GM21619 (cell line): Measurements from ENCODE around the gene JAML.
A peak's percentile ranks its signal among the peaks of the same experiment; 100 is the strongest.

Source experiments
- ATAC-seq: cut with Tn5 transposase; IDR thresholded peaks from one replicate; pipeline ENCODE4 v1.9.1; 2021; ENCODE audit not compliant: unreplicated experiment

The JAML gene

DNA sequence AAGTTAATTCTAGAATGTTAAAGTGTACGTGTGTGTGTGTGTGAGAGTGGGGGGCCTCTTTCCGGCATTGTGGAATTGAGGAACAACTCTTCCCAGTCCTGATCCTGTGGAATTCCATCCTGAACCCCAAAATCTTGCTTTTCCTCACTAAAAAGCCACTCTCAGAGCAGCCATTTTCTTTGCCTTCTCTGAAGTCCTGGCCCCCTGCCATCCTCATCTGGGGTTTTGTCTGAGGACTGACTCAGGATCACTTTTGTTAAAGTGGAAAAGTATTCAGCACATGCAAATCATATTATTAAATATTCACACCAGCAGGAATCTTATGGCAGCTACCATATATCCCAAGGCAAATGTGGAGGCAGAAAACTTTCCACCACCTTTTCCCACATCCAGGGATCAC, 76.0 kb downstream of the JAML start:
- ATAC-seq: no peak

DNA sequence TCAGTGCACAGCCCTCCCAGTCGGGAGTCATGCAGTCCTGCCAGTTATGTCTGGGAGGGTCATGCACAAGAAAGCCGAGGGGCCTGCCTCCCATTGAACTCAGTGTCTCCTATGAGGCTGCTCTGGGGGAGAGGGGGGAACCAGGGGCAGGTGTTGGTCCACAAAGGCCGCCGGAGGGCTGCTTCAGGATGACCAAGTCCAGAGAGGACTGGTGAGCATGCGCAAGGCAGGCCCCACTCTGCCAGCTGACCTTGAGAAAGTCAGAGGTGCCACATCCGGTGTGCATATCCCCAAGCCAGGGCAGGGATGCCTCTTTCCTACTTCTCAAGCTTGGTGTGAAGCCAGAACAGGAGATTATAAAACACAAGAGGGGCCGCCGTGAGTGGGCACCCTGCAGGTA, 76.6 kb downstream of the JAML start:
- ATAC-seq: no peak

DNA sequence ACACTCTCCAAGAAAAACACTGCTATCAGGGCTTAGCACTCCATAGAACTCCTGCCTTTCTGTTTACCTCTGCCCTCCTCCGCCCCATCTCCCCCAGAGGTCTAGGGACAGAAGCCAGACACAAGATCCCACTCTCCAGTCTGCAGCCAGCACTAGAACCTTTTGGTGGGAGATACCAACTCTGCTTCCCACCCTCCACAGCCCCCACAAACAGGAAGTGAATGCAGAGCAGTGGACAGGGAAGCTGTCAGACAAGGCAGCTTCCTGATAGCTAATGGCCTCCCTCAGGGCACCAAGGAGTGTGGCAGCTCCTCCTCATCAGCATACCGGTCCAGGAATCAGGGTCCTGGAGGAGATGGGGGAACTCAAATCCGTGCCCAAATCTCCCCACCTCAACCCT, 77.3 kb downstream of the JAML start:
- ATAC-seq: no peak

DNA sequence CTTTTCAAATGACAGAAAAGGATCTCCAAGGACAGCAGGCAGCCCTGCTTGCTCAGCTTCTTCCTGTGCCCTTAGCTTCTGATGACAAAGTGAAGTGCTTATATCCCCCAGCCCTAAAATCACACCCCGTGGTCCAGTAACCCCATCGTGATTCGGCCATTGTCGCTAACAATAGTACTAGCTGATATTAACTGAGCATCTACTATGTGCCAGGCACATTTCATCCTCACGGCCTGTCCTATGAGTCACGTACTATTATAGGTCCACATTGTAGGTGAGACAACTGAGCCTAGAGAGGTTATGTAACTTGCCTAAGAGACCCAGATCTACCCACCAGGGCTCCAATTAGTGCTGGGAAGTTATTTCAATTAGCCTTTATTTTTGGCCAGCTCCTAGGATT, 78.3 kb downstream of the JAML start:
- no peak for ATAC-seq

DNA sequence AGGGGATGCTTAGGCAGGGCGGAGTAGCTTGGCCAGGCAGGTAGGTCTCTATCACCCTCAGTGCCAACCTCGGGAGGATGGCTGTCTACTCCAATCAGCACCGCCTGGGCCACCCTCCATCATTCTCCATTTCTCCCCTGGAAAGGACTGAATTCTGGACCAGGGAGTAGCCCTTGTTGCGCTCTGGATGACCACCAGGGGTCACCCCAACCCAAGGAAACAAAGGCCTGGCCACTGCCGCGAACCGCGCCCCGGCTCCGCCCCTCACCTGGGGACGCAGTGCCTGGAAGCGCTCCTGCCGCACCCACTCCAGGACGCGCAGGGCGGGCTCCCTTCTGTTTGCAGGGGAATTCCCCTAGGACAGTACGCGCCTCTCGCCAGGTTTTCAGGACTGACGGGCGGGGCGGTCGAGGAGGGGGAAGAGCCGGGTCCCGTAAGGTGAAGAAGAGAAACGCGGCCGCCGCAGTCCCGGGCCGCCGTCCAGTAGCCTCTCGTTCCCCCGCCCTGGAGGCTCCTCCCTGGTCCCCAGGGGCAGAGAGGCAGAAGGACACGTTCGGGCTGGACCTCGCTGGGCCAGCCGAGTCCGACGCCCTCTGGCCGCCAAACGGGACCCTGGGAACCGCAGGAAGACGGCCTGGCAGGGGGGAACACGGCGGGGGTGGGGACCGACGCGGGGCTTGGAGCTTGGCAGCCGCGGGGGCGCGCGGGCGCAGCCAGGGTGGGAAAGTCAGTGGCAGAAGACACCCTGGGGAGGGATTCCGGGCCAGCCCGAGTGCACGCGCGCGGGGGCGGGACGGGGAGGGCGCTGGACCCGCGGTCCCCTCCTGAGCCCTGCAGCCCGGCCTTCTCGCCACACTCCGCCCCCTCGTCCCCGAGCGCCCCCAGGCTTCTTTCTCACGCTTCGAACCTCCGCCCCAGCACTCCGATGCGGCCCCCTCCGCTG, 79.3 kb downstream of the JAML start:
- peak; percentile 70 for ATAC-seq

DNA sequence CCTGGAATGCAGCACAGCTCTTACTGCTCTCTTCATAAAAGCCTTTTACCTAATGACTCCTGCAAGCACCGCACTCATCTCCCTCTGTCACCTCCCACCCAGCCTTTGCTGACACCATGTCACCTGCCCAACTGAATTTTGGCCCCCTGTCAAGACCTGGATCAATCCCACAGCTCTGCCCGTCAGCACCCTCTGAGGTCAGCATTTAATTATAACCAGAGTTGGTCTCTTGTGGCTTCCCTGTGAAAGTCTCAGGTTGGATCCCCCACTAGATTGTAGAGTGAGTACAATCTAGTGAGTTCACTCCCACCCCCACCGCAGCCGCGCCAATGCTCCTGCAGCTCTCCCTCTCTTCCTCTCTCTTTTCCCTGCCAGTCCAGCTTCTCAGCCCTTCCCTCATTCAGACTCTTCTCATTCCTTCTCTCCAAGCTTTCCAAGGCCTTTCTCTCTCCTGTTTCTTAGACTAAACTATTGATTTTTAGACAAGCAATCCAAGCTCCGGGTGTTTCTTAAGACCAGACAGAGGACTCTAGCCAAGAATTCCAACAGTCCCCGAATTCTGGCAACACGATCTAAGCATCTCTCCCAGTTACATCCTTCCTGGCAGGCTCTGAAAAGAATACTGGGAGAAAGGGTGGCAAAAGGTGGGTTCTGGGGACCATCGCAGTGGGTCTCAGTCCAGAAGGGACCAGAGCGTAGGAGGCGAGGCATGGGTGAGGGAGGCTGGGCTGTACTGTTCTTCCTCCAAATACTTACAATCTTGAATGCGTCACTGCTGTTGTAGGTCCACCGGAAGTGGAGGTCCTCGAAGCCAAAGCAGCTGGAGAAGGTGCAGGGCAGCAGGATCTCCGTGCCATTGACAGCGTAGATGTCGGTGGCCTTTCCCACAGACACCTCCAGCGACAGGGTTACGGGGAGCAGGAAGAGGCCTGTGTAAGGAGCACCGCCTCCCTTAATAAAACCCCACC, 80.2 kb downstream of the JAML start:
- ATAC-seq: no peak
